H1 (cell line): ENCODE data around the gene SYTL2. TPM values are rescaled to one million over a fixed set of nuclear protein-coding genes. Genes with fewer than 3 reads are reported as not detected.
"Not testable (repeated sequence)": the region's sequence is repeated elsewhere in the genome, so short reads cannot be mapped to it uniquely, and the experiment has no call there.

Experiments
- CTCF ChIA-PET: fragments of 300-600 bp; sonication (Branson Sonifier 250); formaldehyde crosslinking; loops from one replicate; lab custom pipeline; 2021; ENCODE audit not compliant: partially characterized antibody; lab: Charles Lee
- POLR2A ChIA-PET: fragments of 300-600 bp; sonication (Branson Sonifier 250); formaldehyde crosslinking; loops from one replicate; lab custom pipeline; 2021; ENCODE audit warnings: inconsistent platforms; ENCODE audit not compliant: partially characterized antibody; lab: Charles Lee
- DNase-seq, 2 experiments: peaks; one replicate each; pipeline versions ENCODE4 v3.0.0 to v3.0.0-alpha.2; 2010 to 2022; ENCODE audit warnings: low spot score in 2 of 2, low read depth in 1 of 2, mixed read lengths in 1 of 2
- FAIRE-seq: peaks from 2 replicates; lab custom pipeline; 2011; peaks lifted over from hg19 to GRCh38; lab: Jason Lieb, UNC
- H2AFZ ChIP-seq: 2 replicates; pipeline ENCODE4 v1.8.1; 2012; ENCODE audit warnings: low read length, inconsistent platforms
- H2AK5ac ChIP-seq: 2 replicates; pipeline ENCODE4 v1.6.1; 2013; ENCODE audit warnings: low read depth, low read length
- H2BK120ac ChIP-seq: replicated peaks from 2 replicates; pipeline ENCODE3; 2013; ENCODE audit warnings: low read depth, low read length, inconsistent platforms
- H2BK12ac ChIP-seq: 2 replicates; pipeline ENCODE4 v1.6.1; 2013; ENCODE audit warnings: low read depth, low read length
- H2BK15ac ChIP-seq: 2 replicates; pipeline ENCODE4 v1.6.1; 2013; ENCODE audit warnings: low read length
- H2BK20ac ChIP-seq: 2 replicates; pipeline ENCODE4 v1.6.1; 2013; ENCODE audit warnings: low read length
- H2BK5ac ChIP-seq: 2 replicates; pipeline ENCODE4 v1.6.1; 2013; ENCODE audit warnings: low read depth, low read length
- H3K14ac ChIP-seq: 2 replicates; pipeline ENCODE4 v1.6.1; 2013; ENCODE audit warnings: inconsistent platforms; ENCODE audit not compliant: insufficient read length
- H3K18ac ChIP-seq: 2 replicates; pipeline ENCODE4 v1.6.1; 2013; ENCODE audit warnings: low read length; ENCODE audit errors: extremely low read depth
- H3K23ac ChIP-seq: 2 replicates; pipeline ENCODE4 v1.6.1; 2013; ENCODE audit warnings: inconsistent platforms; ENCODE audit not compliant: insufficient read length
- H3K23me2 ChIP-seq: 2 replicates; pipeline ENCODE4 v1.6.1; 2013; ENCODE audit warnings: low read depth, low read length
- H3K27ac ChIP-seq: 2 replicates; pipeline ENCODE4 v1.6.1; 2011; ENCODE audit warnings: low read depth, low read length, inconsistent platforms
- H3K27me3 ChIP-seq, 4 experiments: replicated peaks in 1 of 4; 1 replicate in 1 of 4; 2 replicates in 3 of 4; pipeline versions ENCODE4 v1.6.1 to v1.8.1; 2011 to 2013; ENCODE audit warnings: low read length in 3 of 4, mild to moderate bottlenecking in 3 of 4, inconsistent platforms in 2 of 4, mixed read lengths in 2 of 4, moderate library complexity in 1 of 4; ENCODE audit not compliant: control insufficient read depth in 3 of 4, insufficient read depth in 3 of 4; ENCODE audit errors: extremely low read depth in 1 of 4
- H3K36me3 ChIP-seq, 4 experiments: 2 replicates each; pipeline versions ENCODE4 v1.6.1 to v1.8.1; 2011 to 2013; ENCODE audit warnings: mild to moderate bottlenecking in 4 of 4, low read length in 3 of 4, moderate library complexity in 2 of 4, control low read depth in 1 of 4, inconsistent platforms in 1 of 4; ENCODE audit not compliant: insufficient read depth in 4 of 4, control insufficient read depth in 2 of 4
- H3K4ac ChIP-seq: replicated peaks from 2 replicates; pipeline ENCODE3; 2013; ENCODE audit warnings: low read length, low read depth, mixed read lengths, inconsistent platforms; ENCODE audit not compliant: insufficient read length
- H3K4me1 ChIP-seq, 4 experiments: replicated peaks in 1 of 4; 1 replicate in 1 of 4; 2 replicates in 3 of 4; pipeline versions ENCODE4 v1.6.1 to v1.8.1; 2011 to 2013; ENCODE audit warnings: low read length in 3 of 4, inconsistent platforms in 2 of 4, mixed read lengths in 1 of 4; ENCODE audit not compliant: insufficient read depth in 4 of 4, control insufficient read depth in 3 of 4
- H3K4me2 ChIP-seq, 2 experiments: 2 replicates each; pipeline versions ENCODE4 v1.6.1 to v1.8.1; 2011 to 2013; ENCODE audit warnings: low read depth in 2 of 2, low read length in 2 of 2, control low read depth in 1 of 2, inconsistent platforms in 1 of 2, mild to moderate bottlenecking in 1 of 2; ENCODE audit not compliant: insufficient read depth in 1 of 2
- H3K4me3 ChIP-seq, 4 experiments: fragments of 200-600, 300-600 bp in 1 of 4; sonication (generic), shearing (Covaris generic), sonication (Bioruptor Twin) in 1 of 4; 2 replicates each; pipeline versions ENCODE4 v1.5.1 to v1.8.1; 2011 to 2016; ENCODE audit warnings: low read length in 4 of 4, low read depth in 3 of 4, control low read depth in 2 of 4, inconsistent platforms in 2 of 4, mild to moderate bottlenecking in 2 of 4, mixed read lengths in 1 of 4, moderate library complexity in 1 of 4; ENCODE audit not compliant: insufficient read depth in 2 of 4; ENCODE audit errors: extremely low read depth in 1 of 4
- H3K56ac ChIP-seq: replicated peaks from 2 replicates; pipeline ENCODE3; 2013; ENCODE audit warnings: low read depth, mild to moderate bottlenecking, mixed read lengths, low read length, inconsistent platforms; ENCODE audit not compliant: insufficient read length
- H3K79me1 ChIP-seq: 2 replicates; pipeline ENCODE4 v1.6.1; 2013; ENCODE audit warnings: low read depth, low read length, control low read depth
- H3K79me2 ChIP-seq, 2 experiments: 2 replicates each; pipeline versions ENCODE4 v1.6.1 to v1.8.1; 2012 to 2013; ENCODE audit warnings: low read length in 2 of 2, mild to moderate bottlenecking in 2 of 2, inconsistent platforms in 1 of 2; ENCODE audit not compliant: insufficient read depth in 2 of 2, control insufficient read depth in 1 of 2
- H3K9ac ChIP-seq, 4 experiments: replicated peaks in 1 of 4; 1 replicate in 1 of 4; 2 replicates in 3 of 4; pipeline versions ENCODE4 v1.6.1 to v1.8.1; 2011 to 2013; ENCODE audit warnings: low read depth in 3 of 4, low read length in 3 of 4, control low read depth in 2 of 4, mild to moderate bottlenecking in 2 of 4, moderate library complexity in 2 of 4, inconsistent platforms in 1 of 4; ENCODE audit errors: extremely low read depth in 1 of 4
- H3K9me3 ChIP-seq, 2 experiments: 2 replicates each; pipeline versions ENCODE4 v1.6.1 to v1.8.1; 2012 to 2013; ENCODE audit warnings: mild to moderate bottlenecking in 2 of 2, moderate library complexity in 2 of 2, control low read depth in 1 of 2, inconsistent platforms in 1 of 2, low read depth in 1 of 2, low read length in 1 of 2, mixed read lengths in 1 of 2; ENCODE audit not compliant: insufficient read depth in 2 of 2
- H4K20me1 ChIP-seq, 2 experiments: replicated peaks in 1 of 2; 2 replicates each; pipeline versions ENCODE3 to v1.8.1; 2011 to 2013; ENCODE audit warnings: inconsistent platforms in 2 of 2, low read length in 2 of 2, mild to moderate bottlenecking in 1 of 2; ENCODE audit not compliant: insufficient read depth in 2 of 2, control insufficient read depth in 1 of 2
- H4K5ac ChIP-seq: 2 replicates; pipeline ENCODE4 v1.6.1; 2013; ENCODE audit warnings: low read length, low read depth, mixed read lengths, inconsistent platforms; ENCODE audit not compliant: insufficient read length
- H4K8ac ChIP-seq: 2 replicates; pipeline ENCODE4 v1.8.0; 2013; ENCODE audit warnings: mild to moderate bottlenecking, moderate library complexity, low read length, inconsistent platforms; ENCODE audit not compliant: insufficient read depth; ENCODE audit errors: extremely low read depth
- H4K91ac ChIP-seq: replicated peaks from 2 replicates; pipeline ENCODE3; 2013; ENCODE audit warnings: low read length, mixed read lengths, inconsistent platforms; ENCODE audit not compliant: insufficient read length
- WGBS, 2 experiments: shearing (Covaris generic) in 1 of 2; methylation state at CpG; one replicate each; pipeline versions ENCODE4 v1.1.6 to v1.1.7; 2013 to 2015; ENCODE audit warnings: low lambda C conversion rate in 2 of 2, mixed read lengths in 2 of 2, inconsistent platforms in 1 of 2, low coverage in 1 of 2, missing lambda C conversion rate in 1 of 2; ENCODE audit not compliant: insufficient replicate concordance in 2 of 2, insufficient coverage in 1 of 2, insufficient read length in 1 of 2; ENCODE audit errors: extremely low coverage in 1 of 2, missing lambda C conversion rate in 1 of 2; 5-methylcytosine and 5-hydroxymethylcytosine counted together
- polyA plus RNA-seq, 7 experiments: library from polyadenylated mRNA; depleted of rRNA in 3 of 7; stranded (reverse) in 5 of 7; unstranded in 2 of 7; fragments of >200 nt in 5 of 7; fragments of 200-250 nt in 2 of 7; gene quantifications; 1 replicate in 5 of 7; 2 replicates in 1 of 7; 4 replicates in 1 of 7; pipeline versions ENCODE4 v1.2.1 to v1.2.3, GENCODE V29; 2011 to 2013; ENCODE audit warnings: missing spikeins in 2 of 7, mixed read lengths in 2 of 7
- total RNA-seq: library from RNA; stranded (reverse); fragmentation: NEBNext Ultra II Directional; extraction: Animal tissue kit (Norgen Biotek cat#: 25700); gene quantifications from 2 replicates; pipeline ENCODE4 v1.2.1, GENCODE V29; 2021

The SYTL2 gene
- total and polyA plus RNA-seq, 2 of the 8 experiments (the other 6 are each of a cell fraction or from before 2014, with no cell fraction given), result 1.3 to 9.1 TPM

GRCh38 chr11:85853541-85853940 lies 42.6 kb upstream of the SYTL2 start:
- H3K4me1 ChIP-seq, CTCF ChIA-PET, H4K8ac ChIP-seq, H2BK15ac ChIP-seq, DNase-seq, H3K14ac ChIP-seq, H2AFZ ChIP-seq, FAIRE-seq, H3K4me2 ChIP-seq, H2BK20ac ChIP-seq, H3K27ac ChIP-seq, H2BK120ac ChIP-seq, H3K79me2 ChIP-seq, H3K56ac ChIP-seq, H4K91ac ChIP-seq, POLR2A ChIA-PET, H2BK5ac ChIP-seq, H3K18ac ChIP-seq, H3K27me3 ChIP-seq, H2AK5ac ChIP-seq, H3K23me2 ChIP-seq, H3K23ac ChIP-seq, H2BK12ac ChIP-seq, H3K4ac ChIP-seq, H3K9ac ChIP-seq, H3K79me1 ChIP-seq, H3K4me3 ChIP-seq, H4K20me1 ChIP-seq, H4K5ac ChIP-seq: not testable (repeated sequence)
- 85% methylated on average over 4 of the region's 7 CpGs; no CpG with 5 or more reads in 1 of the 2 experiments for WGBS, 2 experiments
- H3K36me3 ChIP-seq, result peaks cover 0 to 13% (median 0%) of the 10 kb centered on the region in 4 experiments; a peak in 2 of 8 replicates
- H3K9me3 ChIP-seq, result peaks cover 4 to 15% of the 10 kb centered on the region in 2 experiments; a peak in 3 of 4 replicates
